Esophagus (tissue), 2 donors: ENCODE results near the gene ZNF691. TPM values are rescaled to one million over a fixed set of nuclear protein-coding genes. Genes with fewer than 3 reads are reported as not detected.

Experiments used
- H3K27ac ChIP-seq, 2 donors: one replicate each; pipeline ENCODE4 v1.5.1; 2013; ENCODE audit warnings: low read depth in 2 of 2, mild to moderate bottlenecking in 2 of 2, inconsistent platforms in 1 of 2, low read length in 1 of 2, moderate library complexity in 1 of 2
- H3K27me3 ChIP-seq, 2 donors: one replicate each; pipeline ENCODE4 v1.6.1; 2013; ENCODE audit warnings: low read length in 2 of 2, control low read depth in 1 of 2, mild to moderate bottlenecking in 1 of 2; ENCODE audit not compliant: insufficient read depth in 2 of 2, control insufficient read depth in 1 of 2
- H3K36me3 ChIP-seq, 2 donors: one replicate each; pipeline ENCODE4 v1.6.1; 2013; ENCODE audit warnings: low read length in 1 of 2; ENCODE audit not compliant: control insufficient read depth in 2 of 2, insufficient read depth in 2 of 2
- H3K4me1 ChIP-seq, 2 donors: one replicate each; pipeline ENCODE4 v1.6.1; 2013; ENCODE audit warnings: low read length in 1 of 2; ENCODE audit not compliant: control insufficient read depth in 2 of 2, insufficient read depth in 2 of 2
- H3K4me3 ChIP-seq, 2 donors: one replicate each; pipeline ENCODE4 v1.5.1; 2013; ENCODE audit warnings: low read length in 2 of 2, mild to moderate bottlenecking in 2 of 2, low read depth in 1 of 2, moderate library complexity in 1 of 2
- H3K9me3 ChIP-seq, 2 donors: one replicate each; pipeline ENCODE4 v1.6.1; 2013; ENCODE audit warnings: mild to moderate bottlenecking in 2 of 2, low read depth in 1 of 2, low read length in 1 of 2, moderate library complexity in 1 of 2; ENCODE audit not compliant: control insufficient read depth in 2 of 2, insufficient read depth in 1 of 2
- WGBS, 2 donors: extraction: QIAGEN DNeasy Blood & Tissue Kit; methylation state at CpG; one replicate each; pipeline ENCODE4 v1.1.7; 2013; 5-methylcytosine and 5-hydroxymethylcytosine counted together
- polyA plus RNA-seq, 2 donors: library from polyadenylated mRNA; stranded (reverse); fragments of 200-250 nt; gene quantifications; one replicate each; pipeline ENCODE4 v1.2.3, GENCODE V29; 2013
- donor health status: healthy with polysubstance abuse.
- donor health status: Bipolar disorder and iron deficiency.

Gene ZNF691
- polyA plus RNA-seq, 2 donors, result 4.4 to 5.7 TPM

DNA sequence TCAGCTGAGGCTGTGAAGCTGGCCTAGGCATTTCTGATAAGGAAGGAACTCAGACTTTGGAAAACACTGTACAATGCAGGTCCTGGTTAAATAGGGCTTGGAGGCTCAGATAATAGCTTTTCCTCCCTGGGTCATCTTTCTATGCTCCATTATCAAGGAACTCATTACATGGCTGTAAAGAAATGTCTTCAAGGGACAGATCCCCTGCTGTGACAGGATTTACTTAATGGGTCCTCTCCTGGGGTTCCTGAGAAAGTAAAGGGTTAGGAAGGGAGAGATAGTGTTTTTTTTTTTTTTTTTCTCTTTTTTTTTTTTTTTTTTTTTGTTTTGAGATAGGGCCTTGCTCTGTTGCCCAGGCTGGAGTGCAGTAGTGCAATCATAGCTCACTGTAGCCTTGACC is 15.1 kb upstream of the ZNF691 start:
- Histone ChIP-seq H3K27me3 (no peaks in the 10 kb centered on the region), H3K4me1 (no peaks in the 10 kb centered on the region), H3K36me3 (peaks cover 0 to 7% of the 10 kb centered on the region in 2 donors), H3K27ac (no peak overlapping the region), H3K4me3 (no peak overlapping the region), H3K9me3 (no peaks in the 10 kb centered on the region)

DNA sequence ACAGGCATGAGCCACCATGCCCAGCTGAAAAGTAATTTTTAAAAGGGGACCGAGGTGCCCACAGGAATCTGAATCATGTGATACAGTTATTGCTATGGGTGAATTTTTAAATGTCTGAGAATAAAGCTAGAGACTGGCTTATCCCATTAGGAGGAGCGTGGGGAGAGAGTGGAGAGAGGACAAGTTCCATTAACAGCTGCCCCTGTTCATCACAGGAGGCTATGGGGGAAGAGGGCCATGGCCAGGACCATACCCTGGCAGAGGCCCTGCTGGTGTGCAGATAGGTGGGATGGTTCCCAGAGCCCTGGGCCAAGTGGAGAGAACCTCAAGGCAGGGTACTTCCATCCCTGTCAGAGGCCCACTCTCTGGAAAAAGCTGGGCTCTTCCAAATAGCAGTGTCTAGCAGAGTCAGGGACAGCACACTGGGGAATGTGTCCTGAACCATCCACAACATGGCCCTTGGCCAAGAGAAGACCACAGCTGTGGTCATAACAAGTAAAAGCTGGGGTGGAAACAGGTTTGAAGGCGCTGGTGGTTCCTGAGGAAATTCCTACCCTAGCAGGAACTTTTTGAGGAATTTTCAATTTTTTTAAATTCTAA is 13.7 kb upstream of the ZNF691 start:
- Histone ChIP-seq H3K9me3 (no peaks in the 10 kb centered on the region), H3K4me1 (no peaks in the 10 kb centered on the region), H3K27ac (no peak overlapping the region), H3K4me3 (no peak overlapping the region), H3K27me3 (no peaks in the 10 kb centered on the region), H3K36me3 (peaks cover 0 to 7% of the 10 kb centered on the region in 2 donors)
- 95 to 96% methylated on average over 3 of the region's 3 CpGs for WGBS, 2 donors

DNA sequence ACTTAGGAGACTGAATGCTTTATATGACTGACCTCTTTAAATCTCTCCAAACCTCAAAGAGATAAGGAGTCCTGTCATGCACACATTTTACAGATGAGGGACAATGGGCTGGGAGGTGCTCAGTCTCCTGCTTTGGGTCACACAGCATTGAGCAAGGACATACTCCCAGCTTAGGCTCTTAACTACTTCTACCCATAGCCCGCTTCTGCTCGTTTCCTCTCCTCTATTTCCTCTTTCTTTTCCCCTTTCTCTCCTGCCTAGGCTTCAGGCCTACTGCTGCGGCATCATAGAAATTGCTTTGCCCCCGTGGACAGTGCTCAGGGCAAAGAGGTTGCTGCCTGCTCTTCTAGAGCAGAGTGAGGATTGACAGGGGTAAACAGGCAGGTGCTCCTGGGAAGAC is 12.4 kb upstream of the ZNF691 start:
- H3K9me3 ChIP-seq, result no peaks in the 10 kb centered on the region
- H3K36me3 ChIP-seq, result peaks cover under 1 to 7% of the 10 kb centered on the region in 2 donors
- no peaks in the 10 kb centered on the region for H3K27me3 ChIP-seq
- H3K4me1 ChIP-seq, result no peaks in the 10 kb centered on the region
- no peak overlapping the region for H3K27ac ChIP-seq
- WGBS, 2 donors, result 90% methylated on average over 4 of the region's 4 CpGs
- H3K4me3 ChIP-seq, result no peak overlapping the region

DNA sequence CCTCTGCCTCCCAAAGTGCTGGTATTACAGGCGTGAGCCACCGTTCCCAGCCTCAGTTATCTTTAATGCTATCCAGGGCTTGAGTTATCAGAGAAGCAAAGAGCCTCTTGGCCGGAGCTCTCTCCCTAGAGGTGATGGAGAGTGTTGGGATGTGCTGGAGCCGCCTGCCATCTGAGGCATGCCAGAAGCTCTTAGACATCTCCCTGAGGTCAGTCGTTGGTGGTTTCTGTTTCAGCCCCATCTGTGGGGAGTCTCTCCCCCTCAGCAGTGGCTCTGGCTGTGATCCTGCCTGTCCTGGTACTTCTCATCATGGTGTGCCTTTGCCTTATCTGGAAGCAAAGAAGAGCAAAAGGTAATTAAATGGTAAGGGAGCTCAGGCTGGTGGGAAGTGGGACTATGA is 11.6 kb upstream of the ZNF691 start:
- H3K27ac ChIP-seq, result no peak overlapping the region
- H3K36me3 ChIP-seq, result peaks cover 2 to 7% of the 10 kb centered on the region in 2 donors
- 93 to 95% methylated on average over 5 of the region's 5 CpGs for WGBS, 2 donors
- H3K9me3 ChIP-seq, result no peaks in the 10 kb centered on the region
- no peaks in the 10 kb centered on the region for H3K27me3 ChIP-seq
- H3K4me1 ChIP-seq, result no peaks in the 10 kb centered on the region
- H3K4me3 ChIP-seq, result no peak overlapping the region

DNA sequence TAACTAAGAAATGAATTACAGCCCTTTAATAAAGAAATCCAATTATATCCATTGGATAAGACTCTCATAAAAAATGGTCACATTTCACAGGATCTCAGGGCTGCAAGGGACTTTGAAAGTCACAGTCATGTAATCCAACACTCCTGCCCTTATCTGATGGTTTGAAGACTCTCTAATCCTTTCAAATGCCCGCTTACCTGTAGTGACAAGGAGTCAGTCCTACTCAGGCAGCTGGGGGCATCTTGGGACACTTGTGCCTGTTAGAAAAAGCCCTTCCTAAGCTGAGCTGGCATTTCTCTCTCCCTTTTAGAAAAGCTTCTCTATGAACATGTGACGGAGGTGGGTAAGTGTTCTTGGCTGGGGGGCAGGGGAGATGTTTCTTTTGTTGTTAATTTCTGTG is 11.0 kb upstream of the ZNF691 start:
- Histone ChIP-seq H3K27me3 (no peaks in the 10 kb centered on the region), H3K27ac (no peak overlapping the region), H3K36me3 (peaks cover 2 to 5% of the 10 kb centered on the region in 2 donors), H3K9me3 (no peaks in the 10 kb centered on the region), H3K4me1 (no peaks in the 10 kb centered on the region), H3K4me3 (no peak overlapping the region)
- 96 to 98% methylated on average over 2 of the region's 2 CpGs for WGBS, 2 donors

DNA sequence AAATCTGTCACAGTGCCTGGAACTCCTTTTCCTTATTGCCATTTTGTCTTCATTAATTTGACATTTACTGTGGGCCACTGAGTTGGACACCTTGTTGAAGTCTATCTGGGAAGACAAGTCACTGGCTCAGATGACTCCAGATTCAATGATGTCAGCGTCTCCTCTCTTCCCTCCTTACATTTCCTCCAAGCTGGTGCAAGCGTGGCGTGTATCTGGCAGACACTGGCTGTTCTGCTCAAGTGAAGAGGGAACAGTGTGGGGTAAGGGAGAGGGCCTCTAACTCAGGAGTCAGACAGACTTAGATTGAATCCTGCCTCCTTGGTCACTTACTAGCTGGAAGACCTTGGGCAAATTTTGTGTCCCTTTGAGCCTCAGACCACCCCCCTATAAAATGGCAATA is 8.7 kb upstream of the ZNF691 start:
- Histone ChIP-seq H3K4me3 (no peak overlapping the region), H3K27me3 (no peaks in the 10 kb centered on the region), H3K4me1 (no peaks in the 10 kb centered on the region), H3K9me3 (no peaks in the 10 kb centered on the region), H3K27ac (no peak overlapping the region), H3K36me3 (peaks cover 2 to 5% of the 10 kb centered on the region in 2 donors)
- 46 to 56% methylated on average over 3 of the region's 3 CpGs for WGBS, 2 donors

- H3K27me3 ChIP-seq, result no peaks in the 10 kb centered on the region
- H3K9me3 ChIP-seq, result no peaks in the 10 kb centered on the region
- WGBS, 2 donors, result 82 to 87% methylated on average over 7 of the region's 7 CpGs
- H3K27ac ChIP-seq, result no peak overlapping the region
- no peaks in the 10 kb centered on the region for H3K4me1 ChIP-seq
- H3K36me3 ChIP-seq, result peaks cover 2 to 5% of the 10 kb centered on the region in 2 donors
- no peak overlapping the region for H3K4me3 ChIP-seq
These were observed 7.8 kb upstream of the ZNF691 start for GRCh38 chr1:42838482-42839190.

DNA sequence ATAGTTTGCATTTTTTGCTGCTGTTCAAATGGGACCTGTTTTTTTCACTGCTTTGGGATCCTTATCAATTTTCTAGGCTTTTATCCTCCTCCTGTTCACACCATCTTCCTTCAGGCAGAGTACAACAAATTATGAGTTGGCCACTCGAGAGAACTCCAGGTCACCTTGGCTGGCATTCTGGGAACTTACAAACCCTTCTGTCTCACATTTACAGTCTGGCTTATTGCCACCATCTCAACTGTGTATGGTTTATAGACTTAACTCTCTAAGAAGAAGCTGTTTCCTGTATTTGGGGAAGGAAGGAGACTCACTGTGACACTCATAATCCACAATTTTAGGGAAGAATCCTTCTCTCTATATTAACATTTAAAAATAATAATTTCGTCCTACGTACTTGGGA is 5.4 kb upstream of the ZNF691 start:
- peaks cover 2 to 5% of the 10 kb centered on the region in 2 donors for H3K36me3 ChIP-seq
- no peaks in the 10 kb centered on the region for H3K27me3 ChIP-seq
- no peaks in the 10 kb centered on the region for H3K4me1 ChIP-seq
- H3K9me3 ChIP-seq, result no peaks in the 10 kb centered on the region
- no peak overlapping the region for H3K27ac ChIP-seq
- H3K4me3 ChIP-seq, result no peak overlapping the region
- 74 to 78% methylated on average over 3 of the region's 3 CpGs for WGBS, 2 donors

- H3K27me3 ChIP-seq, result no peaks in the 10 kb centered on the region
- H3K27ac ChIP-seq, result no peak overlapping the region
- H3K36me3 ChIP-seq, result peaks cover 2 to 5% of the 10 kb centered on the region in 2 donors
- no peaks in the 10 kb centered on the region for H3K9me3 ChIP-seq
- no peak overlapping the region for H3K4me3 ChIP-seq
- no peaks in the 10 kb centered on the region for H3K4me1 ChIP-seq
- 74 to 91% methylated on average over 2 of the region's 2 CpGs for WGBS, 2 donors
These were observed 4.8 kb upstream of the ZNF691 start for GRCh38 chr1:42841440-42842147.
